Mucosa of gallbladder (tissue), 1 donor: Measurements from ENCODE around the gene CPOX. TPM values are rescaled to one million over a fixed set of nuclear protein-coding genes. Genes with fewer than 3 reads are reported as not detected.

Experiments used
- DNase-seq: peaks from one replicate; pipeline ENCODE4 v3.0.0-alpha.2; 2020; ENCODE audit warnings: low spot score
- total RNA-seq: library from RNA; stranded (reverse); gene quantifications from one replicate; pipeline ENCODE4 v1.2.1, GENCODE V29; 2021
- donor health status: DM: no; HTN: no; CAD: no.

CPOX gene
- total RNA-seq, 1 donor from 2014 or later, result 16.7 TPM

- DNase-seq, result no peak
Observed at GRCh38 chr3:98536456-98537017, 56.9 kb downstream of the CPOX start.

GRCh38 chr3:98534734-98535133 is 58.7 kb downstream of the CPOX start:
- no peak for DNase-seq

- DNase-seq, result no peak
Observed at GRCh38 chr3:98534168-98534567, 59.2 kb downstream of the CPOX start.

- no peak for DNase-seq
Observed at GRCh38 chr3:98532709-98533571, 60.5 kb downstream of the CPOX start.

- DNase-seq, result no peak
Observed at GRCh38 chr3:98532275-98532637, 61.2 kb downstream of the CPOX start.

GRCh38 chr3:98531622-98532274 is 61.7 kb downstream of the CPOX start, which contains the start of gene GPR15:
Gene GPR15 (plus strand): TSS chr3:98531978. CDS start chr3:98532034, 56 bp downstream.
- no peak for DNase-seq

- no peak for DNase-seq
Observed at GRCh38 chr3:98530676-98531075, 62.7 kb downstream of the CPOX start.

GRCh38 chr3:98529856-98530459 is 63.5 kb downstream of the CPOX start:
- DNase-seq, result no peak

Other genes starting within 250 kb of the CPOX start
- not detected for gene OR5K4, start 239.8 kb downstream of the CPOX start, total RNA-seq
- not detected for gene OR5K3, start 202.9 kb downstream of the CPOX start, total RNA-seq
- not detected for gene OR5K1, start 130.4 kb downstream of the CPOX start, total RNA-seq
- not detected for gene OR5K2, start 95.9 kb downstream of the CPOX start, total RNA-seq
- 69.4 TPM for gene CLDND1, start 70.7 kb downstream of the CPOX start, total RNA-seq
- gene GPR15, start 61.6 kb downstream of the CPOX start, total RNA-seq, result 0.17 TPM
- gene ST3GAL6, start 169.7 kb upstream of the CPOX start, total RNA-seq, result 5.9 TPM